HL-60 (cell line): ENCODE results near the gene FHL1.

Experiments
- DNase-seq, 2 experiments: peaks; one replicate each; pipeline ENCODE4 v3.0.0-alpha.2; 2010 to 2020; ENCODE audit warnings: low read depth in 1 of 2, low spot score in 1 of 2
- H3K27ac ChIP-seq: fragments of 250-450 bp; sonication (Bioruptor Pico); replicated peaks from 2 replicates; pipeline ENCODE4 v1.5.1; 2020; ENCODE audit warnings: mild to moderate bottlenecking, moderate library complexity
- H3K27me3 ChIP-seq: fragments of 250-450 bp; sonication (Bioruptor Pico); 2 replicates; pipeline ENCODE4 v1.5.1; 2021; ENCODE audit warnings: mild to moderate bottlenecking, moderate library complexity; ENCODE audit not compliant: insufficient read depth, poor library complexity, severe bottlenecking
- H3K4me3 ChIP-seq: replicated peaks from 2 replicates; pipeline ENCODE4 v1.5.1; 2011; ENCODE audit warnings: mild to moderate bottlenecking, control low read depth, low read length; ENCODE audit not compliant: insufficient read depth
- GABPA ChIP-seq: IDR thresholded peaks from 2 replicates; pipeline ENCODE4 v1.6.1; 2012; ENCODE audit warnings: low read depth
- POLR2AphosphoS5 ChIP-seq: IDR thresholded peaks from 2 replicates; pipeline ENCODE4 v1.6.1; 2012; ENCODE audit warnings: low read depth
- SPI1 ChIP-seq: IDR thresholded peaks from 2 replicates; pipeline ENCODE4 v1.6.1; 2012; ENCODE audit warnings: low read depth, mild to moderate bottlenecking, borderline replicate concordance
- TF ChIP-seq, protein P1 (sequence below): IDR thresholded peaks from 2 replicates; pipeline ENCODE4 v1.6.1; 2012; ENCODE audit warnings: low read depth; ENCODE audit not compliant: insufficient replicate concordance
- TF ChIP-seq, protein P2 (sequence below): IDR thresholded peaks from one replicate; pipeline ENCODE4 v1.5.1; 2011; ENCODE audit warnings: low read length, control low read depth, inconsistent platforms; ENCODE audit not compliant: insufficient read depth

The FHL1 gene

DNA sequence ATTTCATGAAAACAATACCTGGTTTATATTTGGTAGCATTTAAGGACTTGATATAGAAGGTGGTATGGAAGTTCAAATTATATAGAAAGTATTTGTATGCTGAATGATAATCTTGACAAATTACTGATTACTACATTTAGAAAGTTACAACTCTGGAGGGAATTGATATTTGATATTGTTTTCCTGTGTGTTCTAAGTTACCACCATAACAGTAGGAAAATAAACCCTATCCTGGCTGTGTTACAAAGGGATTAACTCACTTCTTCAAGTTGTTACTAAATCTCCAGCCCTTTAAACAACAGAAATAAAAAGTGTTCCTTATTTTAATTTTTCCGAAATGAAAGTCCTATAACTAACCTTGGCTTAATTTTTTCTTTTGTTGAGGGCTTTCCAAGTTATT lies 36.6 kb downstream of the FHL1 start:
- Histone ChIP-seq H3K27ac (no peak overlapping the region), H3K4me3 (no peak overlapping the region), H3K27me3 (no peaks in the 10 kb centered on the region)
- TF ChIP-seq SPI1 (no peak), POLR2AphosphoS5 (no peak), GABPA (no peak)
- TF ChIP-seq, protein P1, sequence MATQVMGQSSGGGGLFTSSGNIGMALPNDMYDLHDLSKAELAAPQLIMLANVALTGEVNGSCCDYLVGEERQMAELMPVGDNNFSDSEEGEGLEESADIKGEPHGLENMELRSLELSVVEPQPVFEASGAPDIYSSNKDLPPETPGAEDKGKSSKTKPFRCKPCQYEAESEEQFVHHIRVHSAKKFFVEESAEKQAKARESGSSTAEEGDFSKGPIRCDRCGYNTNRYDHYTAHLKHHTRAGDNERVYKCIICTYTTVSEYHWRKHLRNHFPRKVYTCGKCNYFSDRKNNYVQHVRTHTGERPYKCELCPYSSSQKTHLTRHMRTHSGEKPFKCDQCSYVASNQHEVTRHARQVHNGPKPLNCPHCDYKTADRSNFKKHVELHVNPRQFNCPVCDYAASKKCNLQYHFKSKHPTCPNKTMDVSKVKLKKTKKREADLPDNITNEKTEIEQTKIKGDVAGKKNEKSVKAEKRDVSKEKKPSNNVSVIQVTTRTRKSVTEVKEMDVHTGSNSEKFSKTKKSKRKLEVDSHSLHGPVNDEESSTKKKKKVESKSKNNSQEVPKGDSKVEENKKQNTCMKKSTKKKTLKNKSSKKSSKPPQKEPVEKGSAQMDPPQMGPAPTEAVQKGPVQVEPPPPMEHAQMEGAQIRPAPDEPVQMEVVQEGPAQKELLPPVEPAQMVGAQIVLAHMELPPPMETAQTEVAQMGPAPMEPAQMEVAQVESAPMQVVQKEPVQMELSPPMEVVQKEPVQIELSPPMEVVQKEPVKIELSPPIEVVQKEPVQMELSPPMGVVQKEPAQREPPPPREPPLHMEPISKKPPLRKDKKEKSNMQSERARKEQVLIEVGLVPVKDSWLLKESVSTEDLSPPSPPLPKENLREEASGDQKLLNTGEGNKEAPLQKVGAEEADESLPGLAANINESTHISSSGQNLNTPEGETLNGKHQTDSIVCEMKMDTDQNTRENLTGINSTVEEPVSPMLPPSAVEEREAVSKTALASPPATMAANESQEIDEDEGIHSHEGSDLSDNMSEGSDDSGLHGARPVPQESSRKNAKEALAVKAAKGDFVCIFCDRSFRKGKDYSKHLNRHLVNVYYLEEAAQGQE = no peak
- TF ChIP-seq, protein P2, sequence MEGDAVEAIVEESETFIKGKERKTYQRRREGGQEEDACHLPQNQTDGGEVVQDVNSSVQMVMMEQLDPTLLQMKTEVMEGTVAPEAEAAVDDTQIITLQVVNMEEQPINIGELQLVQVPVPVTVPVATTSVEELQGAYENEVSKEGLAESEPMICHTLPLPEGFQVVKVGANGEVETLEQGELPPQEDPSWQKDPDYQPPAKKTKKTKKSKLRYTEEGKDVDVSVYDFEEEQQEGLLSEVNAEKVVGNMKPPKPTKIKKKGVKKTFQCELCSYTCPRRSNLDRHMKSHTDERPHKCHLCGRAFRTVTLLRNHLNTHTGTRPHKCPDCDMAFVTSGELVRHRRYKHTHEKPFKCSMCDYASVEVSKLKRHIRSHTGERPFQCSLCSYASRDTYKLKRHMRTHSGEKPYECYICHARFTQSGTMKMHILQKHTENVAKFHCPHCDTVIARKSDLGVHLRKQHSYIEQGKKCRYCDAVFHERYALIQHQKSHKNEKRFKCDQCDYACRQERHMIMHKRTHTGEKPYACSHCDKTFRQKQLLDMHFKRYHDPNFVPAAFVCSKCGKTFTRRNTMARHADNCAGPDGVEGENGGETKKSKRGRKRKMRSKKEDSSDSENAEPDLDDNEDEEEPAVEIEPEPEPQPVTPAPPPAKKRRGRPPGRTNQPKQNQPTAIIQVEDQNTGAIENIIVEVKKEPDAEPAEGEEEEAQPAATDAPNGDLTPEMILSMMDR = no peak
- no peak for DNase-seq

DNA sequence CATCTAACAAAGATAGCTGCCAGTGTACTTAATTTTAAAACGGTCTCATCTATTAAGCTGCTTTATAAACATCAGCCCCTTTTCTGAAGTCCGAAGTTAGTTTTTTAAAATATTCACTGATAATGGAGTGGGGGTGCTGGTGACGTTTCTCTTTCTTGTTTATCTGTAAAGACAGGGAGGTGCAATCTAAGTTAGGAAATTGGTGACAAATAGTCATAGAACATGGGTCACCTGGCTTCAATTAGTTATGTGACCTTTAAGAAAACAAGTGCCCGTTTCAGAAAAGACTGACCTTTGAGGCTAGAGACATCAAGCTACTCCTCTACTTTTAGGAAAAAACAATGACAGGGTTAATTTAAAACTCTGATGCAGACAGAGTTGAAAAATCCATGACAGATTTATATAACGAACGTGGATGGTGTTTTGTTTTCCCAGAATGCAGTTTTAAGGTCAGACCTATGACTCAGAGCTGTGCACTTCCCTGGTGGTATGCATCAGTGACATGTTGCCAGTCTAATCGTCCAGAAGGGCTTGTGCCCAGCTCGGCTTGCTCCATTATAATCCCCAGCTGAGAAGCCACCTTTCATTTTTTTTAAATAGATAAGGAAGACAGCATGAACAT lies 38.2 kb downstream of the FHL1 start:
- H3K27me3 ChIP-seq = no peaks in the 10 kb centered on the region
- DNase-seq = no peak
- no peak overlapping the region for H3K27ac ChIP-seq
- TF ChIP-seq, protein P1 = no peak
- TF ChIP-seq GABPA = no peak
- TF ChIP-seq, protein P2 = no peak
- no peak for TF ChIP-seq SPI1
- TF ChIP-seq POLR2AphosphoS5 = no peak
- H3K4me3 ChIP-seq = no peak overlapping the region

DNA sequence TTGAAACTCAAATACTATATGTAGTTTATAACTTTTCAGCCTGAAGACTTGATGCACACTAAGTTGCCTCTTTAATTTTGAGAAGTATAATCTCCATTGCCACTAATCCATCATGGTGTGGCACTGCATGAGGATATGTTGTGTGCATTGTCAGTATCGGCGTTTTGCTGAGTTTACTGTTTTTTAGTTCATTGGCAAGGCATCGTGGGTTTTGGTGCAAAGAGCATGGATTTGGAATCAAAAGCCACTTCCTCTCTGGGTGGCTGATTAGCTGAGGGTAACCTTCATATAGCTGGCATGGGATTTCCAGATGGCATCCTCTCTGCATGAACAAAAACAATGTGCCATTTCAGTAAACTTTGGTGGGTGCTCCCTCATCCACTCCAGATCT lies 38.7 kb downstream of the FHL1 start:
- no peak for DNase-seq
- Histone ChIP-seq H3K27ac (no peak overlapping the region), H3K4me3 (no peak overlapping the region), H3K27me3 (no peaks in the 10 kb centered on the region)
- TF ChIP-seq, protein P1 = no peak
- TF ChIP-seq GABPA (no peak), POLR2AphosphoS5 (no peak)
- TF ChIP-seq, protein P2 = no peak
